ENCODE results near the gene POLRMT. TPM values are rescaled to one million over a fixed set of nuclear protein-coding genes. Genes with fewer than 3 reads are reported as not detected.

Gene POLRMT
- total RNA-seq, 1 donor from 2014 or later: 37.9 TPM

GRCh38 chr19:612941-613340 is 20.4 kb downstream of the POLRMT start:
- no peak for DNase-seq (ENCODE audit: low read depth)
- no peak for TF ChIP-seq CTCF (conservative IDR thresholded peaks at IDR 0.05; ENCODE audit: low read depth, low read length)
- H3K4me3 ChIP-seq (ENCODE audit: low read depth, low read length): no peak overlapping the region

GRCh38 chr19:611481-611868 is 21.9 kb downstream of the POLRMT start:
- DNase-seq (ENCODE audit: low read depth): no peak
- H3K4me3 ChIP-seq (ENCODE audit: low read depth, low read length): no peak overlapping the region
- no peak for TF ChIP-seq CTCF (conservative IDR thresholded peaks at IDR 0.05; ENCODE audit: low read depth, low read length)

- no peak overlapping the region for H3K4me3 ChIP-seq (ENCODE audit: low read depth, low read length)
- no peak for DNase-seq (ENCODE audit: low read depth)
- no peak for TF ChIP-seq CTCF (conservative IDR thresholded peaks at IDR 0.05; ENCODE audit: low read depth, low read length)
These were observed 22.4 kb downstream of the POLRMT start for GRCh38 chr19:610801-611480.

GRCh38 chr19:610071-610800 is 23.1 kb downstream of the POLRMT start:
- TF ChIP-seq CTCF (conservative IDR thresholded peaks at IDR 0.05; ENCODE audit: low read depth, low read length): no peak
- H3K4me3 ChIP-seq (ENCODE audit: low read depth, low read length): no peak overlapping the region
- no peak for DNase-seq (ENCODE audit: low read depth)

- no peak for TF ChIP-seq CTCF (conservative IDR thresholded peaks at IDR 0.05; ENCODE audit: low read depth, low read length)
- H3K4me3 ChIP-seq (ENCODE audit: low read depth, low read length): no peak overlapping the region
- DNase-seq (ENCODE audit: low read depth): no peak
These were observed 24.4 kb downstream of the POLRMT start for GRCh38 chr19:609004-609346.

- no peak for TF ChIP-seq CTCF (conservative IDR thresholded peaks at IDR 0.05; ENCODE audit: low read depth, low read length)
- DNase-seq (ENCODE audit: low read depth): no peak
These were observed 25.0 kb downstream of the POLRMT start for GRCh38 chr19:608155-609003.

More at GRCh38 chr19:608155-609003, 25.0 kb downstream of the POLRMT start:
- H3K4me3 ChIP-seq (ENCODE audit: low read depth, low read length): no peak overlapping the region
